Cardiac muscle cell (in vitro differentiated cells and primary cell): Measurements from ENCODE around the gene GRIN2C. TPM values are rescaled to one million over a fixed set of nuclear protein-coding genes. Genes with fewer than 3 reads are reported as not detected.

Experiments
- DNase-seq, 2 donors: peaks; one replicate each; pipeline versions ENCODE4 v3.0.0 to v3.0.0-alpha.2; 2010 to 2017; ENCODE audit warnings: low read depth in 1 of 2, low spot score in 1 of 2
- H3K27ac ChIP-seq: fragments of 200-600 bp; sonication (generic); 2 replicates; pipeline ENCODE4 v1.5.1; 2016
- H3K27me3 ChIP-seq: fragments of 200-600 bp; sonication (generic); 2 replicates; pipeline ENCODE4 v1.6.0; 2016; ENCODE audit warnings: control low read depth
- H3K36me3 ChIP-seq: fragments of 200-600 bp; sonication (generic); 2 replicates; pipeline ENCODE4 v1.5.1; 2016; ENCODE audit warnings: control low read depth
- H3K4me1 ChIP-seq: fragments of 200-600 bp; sonication (generic); 2 replicates; pipeline ENCODE4 v1.8.1; 2017; ENCODE audit warnings: low read depth, mild to moderate bottlenecking, mixed run types
- H3K4me3 ChIP-seq: fragments of 200-600 bp; sonication (generic); 2 replicates; pipeline ENCODE4 v1.5.1; 2016; ENCODE audit warnings: mild to moderate bottlenecking
- H3K9me3 ChIP-seq: fragments of 200-600 bp; sonication (generic); 2 replicates; pipeline ENCODE4 v1.5.1; 2017; ENCODE audit warnings: low read depth, mild to moderate bottlenecking, control low read depth
- CTCF ChIP-seq: IDR thresholded peaks from 2 replicates; pipeline ENCODE4 v1.5.1; 2012; ENCODE audit warnings: low read depth, mild to moderate bottlenecking, low read length
- polyA plus RNA-seq: library from polyadenylated mRNA; unstranded; fragments of >200 nt; fragmentation: Nextera tagmentation; extraction: Ambion mirVana; gene quantifications from 2 replicates; pipeline ENCODE4 v1.2.1, GENCODE V29; 2016
- total RNA-seq: library from RNA; depleted of rRNA; stranded (reverse); fragments of >200 nt; gene quantifications from 2 replicates; pipeline ENCODE4 v1.2.3, GENCODE V29; 2016

GRIN2C gene
- total and polyA plus RNA-seq, 2 experiments from 2014 or later = 0.71 to 6.1 TPM

- Histone ChIP-seq H3K36me3 (no peaks in the 10 kb centered on the region), H3K4me1 (peaks cover 68% of the 10 kb centered on the region), H3K9me3 (no peaks in the 10 kb centered on the region), H3K27ac (no peak overlapping the region), H3K27me3 (no peaks in the 10 kb centered on the region), H3K4me3 (no peak overlapping the region)
- TF ChIP-seq CTCF = no peak
- no peak for DNase-seq
These were observed 42.6 kb downstream of the GRIN2C start for GRCh38 chr17:74816905-74817620.

GRCh38 chr17:74815550-74816370 lies 43.9 kb downstream of the GRIN2C start:
- peak; percentile 23 for TF ChIP-seq CTCF
- Histone ChIP-seq H3K27me3 (no peaks in the 10 kb centered on the region), H3K4me1 (peaks cover 70% of the 10 kb centered on the region), H3K36me3 (no peaks in the 10 kb centered on the region), H3K27ac (no peak overlapping the region), H3K4me3 (no peak overlapping the region), H3K9me3 (no peaks in the 10 kb centered on the region)
- peak in 1 of 2 donors; percentile 47 for DNase-seq

GRCh38 chr17:74815067-74815466 lies 44.6 kb downstream of the GRIN2C start:
- TF ChIP-seq CTCF = no peak

GRCh38 chr17:74814453-74814852 lies 45.2 kb downstream of the GRIN2C start:
- DNase-seq = no peak
- H3K9me3 ChIP-seq = no peaks in the 10 kb centered on the region
- no peaks in the 10 kb centered on the region for H3K27me3 ChIP-seq
- TF ChIP-seq CTCF = peak; percentile 5
- no peak overlapping the region for H3K4me3 ChIP-seq
- H3K27ac ChIP-seq = no peak overlapping the region
- peaks cover 66% of the 10 kb centered on the region for H3K4me1 ChIP-seq
- no peaks in the 10 kb centered on the region for H3K36me3 ChIP-seq

More at GRCh38 chr17:74815067-74815466, 44.6 kb downstream of the GRIN2C start:
- DNase-seq = no peak
- Histone ChIP-seq H3K9me3 (no peaks in the 10 kb centered on the region), H3K4me1 (peaks cover 66% of the 10 kb centered on the region), H3K4me3 (no peak overlapping the region), H3K36me3 (no peaks in the 10 kb centered on the region), H3K27me3 (no peaks in the 10 kb centered on the region), H3K27ac (no peak overlapping the region)

- Histone ChIP-seq H3K36me3 (no peaks in the 10 kb centered on the region), H3K4me1 (peaks cover 53% of the 10 kb centered on the region), H3K27me3 (no peaks in the 10 kb centered on the region), H3K4me3 (peak overlapping the region; percentile 21), H3K27ac (peak overlapping the region; percentile 61), H3K9me3 (no peaks in the 10 kb centered on the region)
- no peak for TF ChIP-seq CTCF
- DNase-seq = peak; percentile 6 to 92
These were observed 47.3 kb downstream of the GRIN2C start for GRCh38 chr17:74812109-74813009.
